GM12892 (cell line): ENCODE measurements around the gene RPTOR.
A peak's percentile ranks its signal among the peaks of the same experiment; 100 is the strongest.

ENCODE experiments used
- DNase-seq: peaks from one replicate; pipeline ENCODE4 v3.0.0; 2011; ENCODE audit not compliant: insufficient read length
- FAIRE-seq: peaks from 2 replicates; lab custom pipeline; 2011; peaks lifted over from hg19 to GRCh38; lab: Jason Lieb, UNC
- POLR2A ChIP-seq: IDR thresholded peaks from 2 replicates; pipeline ENCODE4 v1.6.1; 2011; ENCODE audit warnings: low read depth, low read length, control low read depth
- POLR2AphosphoS5 ChIP-seq: IDR thresholded peaks from 2 replicates; pipeline ENCODE4 v1.6.1; 2011; ENCODE audit warnings: low read depth, low read length, control low read depth
- TAF1 ChIP-seq: IDR thresholded peaks from 2 replicates; pipeline ENCODE4 v1.6.1; 2011; ENCODE audit warnings: low read depth, mild to moderate bottlenecking, control low read depth, low read length, borderline replicate concordance

RPTOR gene

GRCh38 chr17:80847496-80848230 lies 303.0 kb downstream of the RPTOR start:
- FAIRE-seq = no peak

GRCh38 chr17:80848449-80849102 lies 303.9 kb downstream of the RPTOR start:
- DNase-seq (no peak), FAIRE-seq (no peak)
- TF ChIP-seq POLR2A = no peak
- TF ChIP-seq POLR2AphosphoS5 = no peak
- no peak for TF ChIP-seq TAF1

More at GRCh38 chr17:80847496-80848230, 303.0 kb downstream of the RPTOR start:
- no peak for DNase-seq
- TF ChIP-seq TAF1 (no peak), POLR2AphosphoS5 (no peak), POLR2A (no peak)

DNA sequence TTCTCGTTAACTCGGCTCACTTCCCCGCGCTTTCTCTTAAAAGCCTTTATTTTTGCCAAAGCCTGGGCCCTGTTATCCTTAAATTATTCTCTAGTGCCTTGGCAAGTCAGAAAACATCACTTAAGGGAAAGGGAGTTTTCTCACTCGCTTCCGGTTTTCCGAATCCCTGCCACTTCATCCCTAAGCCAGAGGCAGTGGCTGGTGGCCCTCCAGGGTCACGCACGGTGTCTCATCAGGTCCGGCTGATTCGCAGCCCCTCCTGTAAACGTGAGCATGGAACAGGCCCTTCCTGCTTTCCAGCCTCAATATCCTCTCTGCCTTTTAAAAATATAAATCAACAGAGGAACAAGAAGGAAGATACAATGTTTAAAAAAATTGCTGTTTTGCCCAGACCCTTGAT lies 304.5 kb downstream of the RPTOR start:
- FAIRE-seq (no peak), DNase-seq (no peak)

GRCh38 chr17:80850109-80850508 lies 305.5 kb downstream of the RPTOR start:
- DNase-seq (no peak), FAIRE-seq (no peak)
- TF ChIP-seq POLR2AphosphoS5 (no peak), TAF1 (no peak), POLR2A (no peak)

More for the DNA sequence above, 304.5 kb downstream of the RPTOR start:
- TF ChIP-seq POLR2A (no peak), POLR2AphosphoS5 (no peak), TAF1 (no peak)

- no peak for TF ChIP-seq TAF1
- no peak for TF ChIP-seq POLR2A
- TF ChIP-seq POLR2AphosphoS5 = no peak
- no peak for FAIRE-seq
- no peak for DNase-seq
These were observed 306.2 kb downstream of the RPTOR start for GRCh38 chr17:80850817-80851216.

- TF ChIP-seq POLR2A = no peak
- no peak for TF ChIP-seq POLR2AphosphoS5
- no peak for TF ChIP-seq TAF1
- FAIRE-seq (no peak), DNase-seq (no peak)
These were observed 306.8 kb downstream of the RPTOR start for GRCh38 chr17:80851277-80851925.

- DNase-seq = no peak
- no peak for TF ChIP-seq TAF1
- TF ChIP-seq POLR2AphosphoS5 = no peak
- TF ChIP-seq POLR2A = no peak
- no peak for FAIRE-seq
These were observed 307.9 kb downstream of the RPTOR start for GRCh38 chr17:80852476-80853015.

DNA sequence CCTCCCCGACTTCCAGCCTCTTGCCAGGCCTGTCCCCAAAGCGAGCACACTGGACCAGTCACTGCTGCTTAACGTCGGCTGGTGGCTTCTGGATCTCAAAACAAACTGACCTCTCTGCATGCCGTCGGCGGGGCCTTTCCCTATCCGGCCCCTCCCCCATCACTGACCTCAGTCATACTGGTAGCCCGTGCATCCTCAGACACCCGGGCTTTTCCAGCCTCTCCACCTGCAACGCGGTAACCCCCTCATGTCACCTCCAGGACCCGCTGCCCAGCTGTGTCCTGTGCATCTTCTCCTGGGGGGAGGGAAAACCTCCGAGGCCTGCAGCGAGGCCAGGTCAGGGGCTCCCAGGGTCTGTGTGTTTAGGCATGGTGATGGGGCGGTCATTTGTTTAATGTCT lies 308.4 kb downstream of the RPTOR start:
- no peak for DNase-seq
- no peak for FAIRE-seq
- TF ChIP-seq POLR2A (no peak), POLR2AphosphoS5 (no peak), TAF1 (no peak)

DNA sequence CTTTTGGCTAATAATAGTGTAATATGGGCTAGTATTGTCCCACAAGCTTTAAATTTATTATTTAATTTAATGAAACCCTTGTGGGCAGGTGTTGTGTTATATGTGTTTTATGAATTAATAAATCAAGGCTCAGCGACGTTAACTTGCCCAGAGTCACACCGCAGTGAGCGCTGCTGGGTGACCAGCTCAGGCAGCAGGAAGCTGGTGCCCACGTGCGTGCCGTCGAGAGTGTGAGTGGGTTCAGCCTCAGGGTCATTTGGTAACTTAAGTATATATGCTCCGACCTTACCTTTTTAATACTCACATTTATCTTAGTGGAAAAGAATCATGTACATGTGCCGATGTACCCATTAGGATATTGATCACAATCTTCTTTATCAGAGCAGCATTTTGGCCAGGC lies 309.6 kb downstream of the RPTOR start:
- FAIRE-seq = no peak
- TF ChIP-seq TAF1 (no peak), POLR2AphosphoS5 (no peak), POLR2A (no peak)
- no peak for DNase-seq

DNA sequence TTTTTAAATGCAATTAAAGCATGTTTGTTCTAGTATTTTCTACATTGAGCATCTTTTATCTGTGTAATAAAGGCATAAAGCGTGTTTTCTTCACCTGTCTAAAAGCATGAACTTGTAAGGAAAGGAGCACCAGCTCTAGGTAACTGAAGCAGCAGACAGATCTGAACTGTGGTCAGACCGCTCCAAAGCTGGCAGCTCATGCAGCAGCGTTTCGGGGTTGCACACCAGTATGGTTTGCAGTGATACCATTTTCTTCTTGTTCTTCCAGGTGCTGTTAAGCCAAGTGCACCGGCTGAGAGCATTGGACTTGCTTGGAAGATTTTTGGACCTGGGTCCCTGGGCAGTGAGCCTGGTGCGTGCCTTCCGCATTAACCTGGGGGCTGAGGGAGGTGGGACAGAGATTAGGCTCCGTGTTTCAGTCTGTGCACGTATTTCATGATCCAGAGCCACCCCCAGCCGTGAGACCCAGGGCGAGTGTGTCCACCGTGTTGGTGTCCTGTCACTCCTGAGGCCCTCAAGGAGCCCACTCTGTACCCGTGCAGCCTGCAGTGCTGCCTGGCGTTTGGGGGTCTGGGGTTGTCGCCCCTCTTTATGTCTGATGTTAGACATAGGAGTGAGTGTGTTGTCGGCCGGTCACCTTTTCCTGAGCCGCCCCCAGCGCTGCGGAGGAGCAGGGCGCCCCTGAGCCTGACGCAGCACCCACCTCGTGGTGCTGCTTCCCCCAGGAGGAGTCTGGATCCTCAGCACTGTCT lies 310.7 kb downstream of the RPTOR start:
- TF ChIP-seq POLR2A (no peak), POLR2AphosphoS5 (no peak), TAF1 (no peak)
- DNase-seq (no peak), FAIRE-seq (peak; percentile 64)
